H1 (cell line): Measurements from ENCODE around the gene CLCN5.

ENCODE experiments used
- CTCF ChIP-seq, 3 experiments: IDR thresholded peaks; 1 replicate in 2 of 3; 2 replicates in 1 of 3; pipeline versions ENCODE4 v1.5.1 to v1.6.1; 2011; ENCODE audit warnings: low read length in 3 of 3, mild to moderate bottlenecking in 3 of 3, inconsistent platforms in 2 of 3, low read depth in 1 of 3, moderate library complexity in 1 of 3; ENCODE audit not compliant: insufficient read depth in 1 of 3; ENCODE audit errors: control extremely low read depth in 1 of 3
- EZH2 ChIP-seq: fragments of 200-600 bp; sonication (generic); IDR thresholded peaks from 2 replicates; pipeline ENCODE4 v1.7.1; 2012; ENCODE audit warnings: low read depth, mild to moderate bottlenecking, moderate library complexity, low read length, inconsistent platforms; ENCODE audit not compliant: severe bottlenecking
- JUND ChIP-seq: IDR thresholded peaks from 2 replicates; pipeline ENCODE4 v1.6.1; 2011; ENCODE audit warnings: mild to moderate bottlenecking, improper control_type of control experiment, low read length

GRCh38 chrX:50045823-50046222 is 123.4 kb downstream of the CLCN5 start:
- TF ChIP-seq CTCF (IDR thresholded peaks at IDR 0.05; ENCODE audit: control extremely low read depth in 1 of 3, insufficient read depth in 1 of 3, low read depth in 1 of 3, low read length in 3 of 3) (no peak), JUND (no peak), EZH2 (no peak)
